Peyer's patch (tissue), 4 donors: ENCODE measurements around the gene TRIM14.

Experiments
- CTCF ChIP-seq, 6 experiments: fragments of 450-650 bp in 4 of 6; fragments of 200-600 bp in 2 of 6; sonication (generic) in 1 of 6; IDR thresholded peaks; one replicate each; pipeline ENCODE4 v1.5.1; 2017 to 2019; ENCODE audit warnings: antibody characterized with exemption in 6 of 6, mild to moderate bottlenecking in 3 of 6, moderate library complexity in 1 of 6
- POLR2A ChIP-seq, 2 donors: fragments of 450-650 bp; IDR thresholded peaks; one replicate each; pipeline ENCODE4 v1.5.1; 2017; ENCODE audit warnings: antibody characterized with exemption in 2 of 2, mild to moderate bottlenecking in 2 of 2, moderate library complexity in 2 of 2

GRCh38 chr9:98159790-98160189, 40.8 kb upstream of the TRIM14 start:
- no peak for TF ChIP-seq CTCF (IDR thresholded peaks at IDR 0.05)
- no peak for TF ChIP-seq POLR2A (IDR thresholded peaks at IDR 0.05)
